ENCODE results near the gene PDCD4. TPM values are rescaled to one million over a fixed set of nuclear protein-coding genes. Genes with fewer than 3 reads are reported as not detected.

Gene PDCD4
- total and polyA plus RNA-seq, 9 of the 15 experiments (the other 6 are each of a cell fraction or from before 2014, with no cell fraction given) = 12.9 to 44.1 (median 33.7) TPM

GRCh38 chr10:110918269-110918642, 46.5 kb downstream of the PDCD4 start:
- Histone ChIP-seq H3K4me1 (replicated peaks in 1 of 2; ENCODE audit: control insufficient read depth in 2 of 2, insufficient read depth in 2 of 2, low read length in 2 of 2) (peaks cover 0 to 12% of the 10 kb centered on the region in 2 experiments; a peak in 2 of 5 replicates), H3K9ac (ENCODE audit: insufficient read depth in 1 of 2, low read depth in 2 of 2, low read length in 2 of 2) (peak overlapping the region; percentile 93 to 95), H3K79me2 (ENCODE audit: control insufficient read depth, insufficient read depth, low read length) (peaks cover 41% of the 10 kb centered on the region), H3K4me3 (peak overlapping the region; percentile 90), H4K20me1 (replicated peaks; ENCODE audit: control insufficient read depth, insufficient read depth, low read length) (no peaks in the 10 kb centered on the region), H3K27me3 (ENCODE audit: control insufficient read depth in 2 of 2, insufficient read depth in 2 of 2, low read length in 2 of 2) (no peaks in the 10 kb centered on the region), H3K27ac (ENCODE audit: extremely low read depth, low read depth, low read length) (peak overlapping the region; percentile 99), H3K4me2 (ENCODE audit: insufficient read depth, low read length) (peak overlapping the region; percentile 91), H2AFZ (ENCODE audit: low read depth, low read length) (peak overlapping the region; percentile 92), H3K9me1 (ENCODE audit: control insufficient read depth, insufficient read depth, low read length) (no peaks in the 10 kb centered on the region), H3K36me3 (ENCODE audit: control insufficient read depth, insufficient read depth, low read length) (no peaks in the 10 kb centered on the region), H3K9me3 (replicated peaks; ENCODE audit: control insufficient read depth, insufficient read depth, low read depth, low read length) (no peaks in the 10 kb centered on the region)
- in situ Hi-C loops (cut with MboI) = no loop called here
- DNase-seq (ENCODE audit: extremely low read depth in 1 of 4, low spot score in 3 of 4) = peak; percentile 84 to 94 (median 88)
- POLR2A ChIA-PET = interaction anchor here (0.6 to 2.4 kb wide), 12 partner anchors 8 to 802 kb away, joined by 3 to 16 read pairs (median 4); partner anchors contain the start of gene PDCD4
- no peak for FAIRE-seq
- intact Hi-C loops (cut with micrococcal nuclease) = no loop called here
- CTCF ChIA-PET (ENCODE audit: low intra/inter-chr PET ratio) = no interaction called here
- ATAC-seq = no peak
- 4% methylated on average over 9 of the region's 15 CpGs for WGBS (ENCODE audit: insufficient coverage, low coverage, missing lambda C conversion rate)
- BruUV-seq (replicated peaks) = no TSS peak
- TF ChIP-seq KLF16 (IDR thresholded peaks at IDR 0.05) (peak; percentile 92; the same call in 1 of the 2 replicates), CTCF (IDR thresholded peaks at IDR 0.05 in 2 of 3, conservative IDR thresholded peaks at IDR 0.05 in 1 of 3; ENCODE audit: insufficient read depth in 2 of 3, low read depth in 1 of 3, low read length in 3 of 3) (0 out of 6 replicates have a peak, but pooled peaks of 1 of the 3 experiments have one; percentile 1), GATA2 (CRISPR knock-in tag; IDR thresholded peaks at IDR 0.05) (no peak), NRF1 (conservative IDR thresholded peaks at IDR 0.05 in 1 of 2, IDR thresholded peaks at IDR 0.05 in 1 of 2) (peak in 1 of 2 experiments; percentile 24; a peak in 2 of 4 replicates), HES1 (IDR thresholded peaks at IDR 0.05; ENCODE audit: low read depth) (no peak), RAD21 (CRISPR knock-in tag; conservative IDR thresholded peaks at IDR 0.05 in 1 of 2, IDR thresholded peaks at IDR 0.05 in 1 of 2) (no peak), ZNF586 (CRISPR knock-in tag; conservative IDR thresholded peaks at IDR 0.05) (0 out of 2 replicates have a peak, but pooled peaks have one; percentile 18), HDAC3 (IDR thresholded peaks at IDR 0.05; ENCODE audit: borderline replicate concordance, partially characterized antibody) (no peak), RNF219 (CRISPR knock-in tag; IDR thresholded peaks at IDR 0.05) (no peak), ADNP (tag; IDR thresholded peaks at IDR 0.05) (no peak), NELFE (IDR thresholded peaks at IDR 0.05; ENCODE audit: insufficient read depth, insufficient read length) (no peak), NR4A1 (CRISPR knock-in tag; IDR thresholded peaks at IDR 0.05) (no peak), NR4A1 (tag; IDR thresholded peaks at IDR 0.05) (no peak), TCFL5 (CRISPR knock-in tag; conservative IDR thresholded peaks at IDR 0.05) (no peak), JUND (IDR thresholded peaks at IDR 0.05; ENCODE audit: borderline replicate concordance, low read depth, low read length) (no peak), JUND (tag; IDR thresholded peaks at IDR 0.05; ENCODE audit: borderline replicate concordance, low read depth, low read length) (no peak), ZNF79 (CRISPR knock-in tag; IDR thresholded peaks at IDR 0.05; ENCODE audit: low read depth) (no peak), ESRRA (IDR thresholded peaks at IDR 0.05; ENCODE audit: borderline replicate concordance, low read depth) (no peak), MAZ (CRISPR knock-in tag; conservative IDR thresholded peaks at IDR 0.05 in 1 of 2, IDR thresholded peaks at IDR 0.05 in 1 of 2) (no peak)
